GM19043 (cell line): ENCODE results near the gene CRACR2A.

Source experiments
- ATAC-seq: cut with Tn5 transposase; IDR thresholded peaks from one replicate; pipeline ENCODE4 v1.9.1; 2021; ENCODE audit warnings: low read depth; ENCODE audit not compliant: unreplicated experiment

The CRACR2A gene

DNA sequence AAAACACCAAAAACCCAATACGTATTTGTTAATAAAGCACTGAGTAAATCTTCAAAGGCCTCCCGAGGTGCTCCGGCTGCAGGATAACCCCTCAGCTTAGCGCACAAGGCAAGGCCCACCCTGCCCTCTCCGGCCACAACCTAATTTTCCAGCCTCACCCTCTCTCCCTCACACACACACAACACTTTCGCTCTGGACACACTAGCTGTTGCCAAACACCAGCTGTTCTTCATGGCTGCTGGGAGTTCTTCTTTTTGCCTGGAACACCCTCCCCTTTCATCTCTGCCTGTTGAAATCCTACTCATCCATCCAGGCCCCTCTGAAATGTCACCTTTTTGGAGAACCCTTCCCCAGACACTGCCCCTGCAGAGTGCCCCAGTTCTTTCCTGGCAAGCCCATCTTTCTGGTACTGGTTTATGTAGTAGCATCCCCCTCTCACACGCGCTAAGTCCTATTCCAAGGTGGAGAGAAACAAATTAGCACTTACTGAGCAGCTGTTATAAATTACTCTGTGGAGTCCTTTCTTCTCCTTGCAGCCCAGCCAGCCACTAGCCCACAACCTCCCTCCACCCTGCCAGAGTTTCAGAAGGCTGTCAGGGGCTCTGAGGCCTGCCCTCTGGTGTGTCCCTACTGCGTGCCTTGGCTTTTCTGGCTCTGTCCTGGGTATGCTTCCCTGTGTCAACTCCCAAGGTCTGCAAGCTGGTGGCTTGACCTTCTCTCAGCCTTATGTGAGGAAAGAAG is 805 bp upstream of the CRACR2A start:
- ATAC-seq: no peak

DNA sequence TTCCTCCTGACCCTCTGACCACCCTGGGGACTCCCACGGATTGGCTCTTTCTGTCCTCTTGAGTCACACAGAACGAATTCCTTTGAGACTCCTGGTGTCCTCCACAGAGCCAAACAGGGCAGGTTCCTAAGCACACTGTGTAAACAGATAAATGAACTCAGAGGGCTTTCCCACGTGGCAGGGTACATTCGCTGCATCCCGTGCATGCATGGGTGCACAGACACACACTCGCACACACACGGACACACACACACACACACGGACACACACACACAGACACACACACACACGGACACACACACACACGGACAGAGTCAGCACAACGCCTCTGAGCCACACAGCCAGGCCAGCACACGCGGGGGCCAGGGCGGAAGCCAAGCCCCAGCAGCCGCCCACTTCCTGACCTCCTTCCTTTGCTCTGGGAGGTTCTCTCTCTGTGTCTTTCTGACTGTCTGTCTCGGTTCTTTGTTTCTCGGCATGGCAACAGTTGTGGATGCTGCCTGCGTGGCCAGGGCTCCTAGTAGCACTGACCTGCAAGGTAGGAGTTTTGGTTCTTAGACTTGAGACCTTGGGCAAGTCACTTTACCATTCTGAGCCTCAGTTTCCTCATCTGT is 706 bp downstream of the CRACR2A start:
- peak; percentile 71 for ATAC-seq

DNA sequence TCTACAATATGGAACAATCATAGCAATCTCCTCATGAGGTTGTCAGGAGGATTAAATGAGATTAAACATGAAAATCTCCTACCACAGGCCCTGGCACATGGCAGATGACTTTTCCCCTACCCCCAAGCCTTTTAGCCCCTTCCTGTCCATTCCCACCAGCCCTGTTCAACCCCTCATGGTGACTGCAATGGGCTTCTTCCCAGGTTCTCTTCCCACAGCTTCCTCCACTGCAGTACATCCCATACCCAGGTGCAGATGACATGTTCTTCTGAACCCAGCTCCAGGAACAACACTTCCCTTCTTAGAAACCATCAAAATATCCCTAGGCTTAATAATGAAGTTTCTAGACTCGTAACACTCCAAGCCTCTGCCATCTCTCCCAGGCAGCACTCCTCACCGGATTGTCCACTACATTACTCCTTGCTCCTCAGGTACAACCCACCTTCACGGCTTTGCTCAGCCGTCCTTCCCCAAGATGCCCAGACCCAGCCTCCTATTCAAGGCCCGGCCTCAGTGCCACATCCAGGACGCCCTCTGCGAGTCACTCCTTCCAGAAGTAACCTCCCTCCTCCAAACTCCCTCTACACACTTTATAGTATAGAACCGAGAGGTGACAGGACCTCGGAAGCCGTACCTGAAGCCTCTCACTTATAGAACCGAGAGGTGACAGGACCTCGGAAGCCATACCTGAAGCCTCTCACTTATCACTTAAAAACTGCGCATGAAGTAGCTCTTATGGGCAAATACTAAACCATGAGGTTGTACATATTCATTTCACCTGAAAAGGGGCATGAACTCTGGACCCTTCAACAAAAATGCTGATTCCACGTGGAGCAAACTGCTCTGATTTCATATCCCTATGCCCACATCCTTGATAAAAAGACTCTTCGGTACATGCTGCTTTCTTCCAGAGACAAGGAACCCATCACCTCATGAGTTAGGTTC is 1.5 kb downstream of the CRACR2A start:
- ATAC-seq: no peak

DNA sequence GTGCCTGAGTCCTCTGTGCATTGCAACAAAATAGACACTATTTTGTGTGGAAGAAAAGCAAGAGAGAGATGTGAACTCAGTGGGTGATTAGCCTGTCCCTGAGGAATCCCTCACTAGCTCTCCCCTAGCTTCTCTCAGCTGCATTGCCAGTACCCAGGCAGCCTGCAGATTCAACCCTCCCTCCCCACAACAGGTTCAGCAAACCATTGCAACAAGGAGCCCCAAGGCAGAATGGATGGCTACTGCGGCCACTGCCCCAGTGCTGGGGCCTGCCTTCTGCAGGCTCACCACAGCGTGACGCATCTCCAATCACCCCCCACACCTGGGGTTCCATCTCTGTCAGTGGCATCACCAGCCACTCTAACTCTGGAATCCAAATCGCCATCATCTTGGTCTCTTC is 2.3 kb downstream of the CRACR2A start:
- no peak for ATAC-seq

DNA sequence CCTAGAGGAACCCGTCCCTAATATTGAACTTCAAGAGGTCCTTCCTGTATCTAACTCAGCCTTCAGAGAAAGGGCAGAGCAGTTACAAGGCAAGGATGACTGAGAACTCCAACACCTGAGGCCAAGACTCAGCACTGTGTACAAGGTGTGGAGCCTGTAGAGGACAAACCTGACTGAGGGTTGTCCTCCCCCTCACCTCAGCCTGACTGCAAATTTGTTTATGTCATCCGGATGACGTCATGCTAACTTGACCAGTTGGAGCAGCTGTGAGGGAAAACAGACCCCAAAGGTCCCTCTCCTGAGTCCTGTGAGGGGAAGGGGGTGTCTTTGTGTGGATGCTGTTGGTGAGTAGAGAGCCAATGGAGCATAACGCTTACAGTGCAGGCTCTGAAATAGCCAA is 4.3 kb downstream of the CRACR2A start:
- ATAC-seq: no peak

DNA sequence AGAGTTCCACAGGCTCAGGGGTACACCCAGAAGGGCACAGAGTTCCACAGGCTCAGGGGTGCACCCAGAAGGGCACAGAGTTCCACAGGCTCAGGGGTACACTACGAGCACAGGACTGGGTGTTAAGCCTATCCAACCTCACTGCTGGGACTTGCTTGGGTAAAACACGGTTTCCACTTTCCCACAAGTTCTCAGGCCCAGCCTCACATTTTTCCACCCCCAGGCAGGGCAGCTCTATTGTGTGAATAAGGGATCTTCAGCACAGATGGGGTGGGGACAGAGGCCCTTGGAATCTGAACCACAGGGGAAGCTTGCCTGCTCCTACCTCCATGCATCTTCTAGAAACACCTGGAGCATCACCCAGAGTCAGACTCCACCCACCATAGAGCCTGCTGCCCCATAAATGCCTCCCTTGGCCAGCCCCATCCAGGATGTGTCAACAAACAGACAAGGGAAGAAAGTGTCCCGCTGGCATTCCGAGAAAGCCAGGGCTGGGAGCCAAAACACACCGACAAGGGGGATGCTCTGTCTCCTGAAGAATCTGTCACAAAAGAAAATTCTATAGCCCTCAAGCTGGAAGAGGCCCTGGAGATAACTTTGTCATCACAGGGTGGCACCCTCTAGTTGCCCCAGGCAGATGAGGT is 4.8 kb downstream of the CRACR2A start:
- ATAC-seq: no peak

DNA sequence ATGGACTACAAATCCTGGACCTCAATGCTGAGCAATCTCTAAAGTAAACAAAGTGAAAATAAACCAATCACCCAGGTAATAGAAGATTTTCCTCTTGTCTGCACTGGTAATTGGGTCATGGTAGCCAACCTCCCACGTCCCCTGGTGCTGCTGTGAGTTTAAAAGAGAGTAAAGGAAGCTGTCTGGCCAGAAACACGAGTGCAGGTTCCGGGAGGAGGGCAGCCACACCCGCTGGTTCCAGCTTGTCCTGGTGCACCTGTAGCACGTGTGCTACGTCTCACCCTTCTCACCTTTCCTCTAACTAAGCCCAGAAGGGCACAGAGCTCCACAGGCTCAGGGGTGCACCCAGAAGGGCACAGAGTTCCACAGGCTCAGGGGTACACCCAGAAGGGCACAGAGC is 5.4 kb downstream of the CRACR2A start:
- no peak for ATAC-seq

DNA sequence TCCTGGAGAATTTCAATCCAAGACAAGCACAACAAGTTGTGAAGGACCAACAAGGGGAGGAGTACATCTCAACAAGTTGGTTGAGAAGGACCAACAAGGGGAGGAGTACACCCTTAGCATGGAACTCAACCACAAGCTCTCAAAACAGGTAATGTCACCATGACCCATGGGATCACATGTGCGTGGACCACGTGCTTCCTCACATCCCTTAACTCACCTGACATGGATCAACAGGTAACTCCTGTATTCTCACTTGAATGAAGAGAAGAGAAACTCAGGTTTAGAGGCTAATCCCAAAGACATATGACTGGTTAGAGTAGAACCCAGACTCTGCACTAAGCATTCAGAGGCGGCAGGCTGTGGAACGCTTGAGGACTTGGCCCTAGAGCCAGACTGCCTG is 6.2 kb downstream of the CRACR2A start:
- ATAC-seq: no peak

DNA sequence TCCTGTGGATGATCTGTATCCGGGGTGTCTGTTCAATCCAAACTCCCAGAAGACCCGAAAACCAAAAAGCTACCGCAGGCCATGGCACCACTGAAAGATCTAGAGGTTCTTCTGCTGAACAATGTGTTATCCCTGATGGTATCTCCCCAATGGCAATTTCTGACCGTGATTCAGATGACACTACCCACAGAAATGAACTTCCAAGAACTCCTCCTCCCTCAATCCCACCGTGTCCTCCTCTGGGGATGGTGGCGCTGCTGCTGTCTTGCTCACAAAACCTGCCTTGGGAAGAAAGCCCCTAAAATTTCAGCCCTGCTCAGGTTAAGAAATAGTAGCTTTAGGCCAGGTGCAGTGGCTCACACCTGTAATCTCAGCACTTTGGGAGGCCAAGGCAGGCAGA is 7.8 kb downstream of the CRACR2A start:
- no peak for ATAC-seq

DNA sequence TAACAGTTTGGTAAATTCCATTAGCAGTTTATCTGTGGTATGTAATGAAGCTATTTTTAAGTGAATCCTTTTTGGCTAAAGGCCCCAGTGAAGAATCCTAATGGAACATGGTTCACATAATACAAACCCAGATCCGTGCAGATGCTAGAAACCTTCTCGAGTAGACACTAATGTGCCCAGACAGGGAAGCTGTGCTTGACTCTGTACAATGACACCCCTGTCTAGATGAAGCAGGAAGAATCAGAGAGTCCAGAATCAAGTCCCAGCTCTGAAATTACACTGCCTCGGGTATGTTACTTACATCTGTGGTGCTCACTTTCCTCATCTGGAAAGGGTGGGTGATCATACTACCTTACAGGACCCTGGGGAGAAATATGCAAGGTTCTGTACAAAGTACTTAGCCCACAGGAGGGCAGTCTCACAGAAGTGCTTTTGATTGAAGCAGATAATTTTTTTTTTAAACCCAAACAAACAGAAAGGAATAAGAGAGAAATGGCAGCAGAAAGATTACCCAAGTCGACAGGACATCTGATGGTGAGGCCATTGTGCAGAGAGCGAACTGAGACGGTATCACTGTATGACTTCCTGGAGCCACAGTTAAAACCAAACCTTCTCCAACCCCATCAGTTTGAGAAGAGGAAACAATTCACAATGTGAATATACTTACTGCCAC is 8.5 kb downstream of the CRACR2A start:
- ATAC-seq: no peak

DNA sequence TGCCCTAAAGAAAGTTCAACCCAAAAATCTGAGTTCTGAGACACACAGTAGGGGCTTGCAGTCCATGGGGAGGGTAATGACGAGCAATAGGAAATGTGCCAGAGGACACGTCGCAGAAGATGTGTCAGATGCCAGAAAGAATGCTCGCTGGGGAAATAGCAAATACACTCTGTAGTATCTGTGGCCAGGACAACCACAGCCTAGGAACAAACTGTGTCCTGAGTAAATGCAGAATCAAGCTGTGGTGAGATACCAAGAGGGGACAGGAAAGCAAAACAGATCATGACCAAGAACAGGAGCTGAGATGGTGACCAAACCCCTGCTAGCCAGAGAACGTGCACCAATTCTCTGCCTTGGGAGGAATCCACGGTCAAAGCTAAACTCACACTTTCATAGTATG is 9.1 kb downstream of the CRACR2A start:
- ATAC-seq: no peak

DNA sequence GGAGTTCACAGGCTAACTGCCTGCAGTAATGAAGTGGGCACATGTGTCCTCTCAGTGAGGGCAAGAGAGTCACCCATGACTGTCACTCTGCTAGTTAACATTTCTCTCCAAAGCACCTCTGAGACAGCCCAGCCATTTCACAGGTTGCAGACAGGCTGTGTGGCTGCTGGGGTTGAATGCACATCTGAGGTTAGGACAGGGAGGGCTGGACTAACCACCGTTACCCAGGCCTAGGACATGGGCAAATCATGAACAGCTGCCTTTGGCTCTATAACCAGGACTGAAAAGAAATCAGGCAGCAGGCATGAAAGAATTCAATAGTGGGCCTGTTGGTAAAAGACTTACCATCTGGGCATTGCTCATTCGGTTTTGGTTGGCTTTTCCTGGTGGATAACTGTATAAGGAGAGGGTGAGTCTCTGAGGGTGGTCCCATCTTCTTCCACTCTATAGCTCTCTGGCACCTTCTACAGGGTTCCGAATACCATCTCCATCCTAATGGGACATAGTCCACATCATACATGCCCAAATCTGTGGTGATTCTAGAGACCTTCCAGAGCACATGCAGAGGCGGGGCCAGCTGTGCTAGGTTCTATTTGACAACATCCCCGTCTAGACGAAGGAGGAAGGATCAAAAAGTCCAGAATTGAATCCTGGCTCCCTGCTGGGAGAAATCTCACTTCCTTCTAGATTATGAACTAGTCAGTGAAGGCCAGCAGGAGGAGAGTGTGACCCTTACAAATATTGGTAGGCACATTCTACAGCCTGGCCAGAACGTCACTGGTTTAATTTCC is 10.8 kb downstream of the CRACR2A start:
- no peak for ATAC-seq

DNA sequence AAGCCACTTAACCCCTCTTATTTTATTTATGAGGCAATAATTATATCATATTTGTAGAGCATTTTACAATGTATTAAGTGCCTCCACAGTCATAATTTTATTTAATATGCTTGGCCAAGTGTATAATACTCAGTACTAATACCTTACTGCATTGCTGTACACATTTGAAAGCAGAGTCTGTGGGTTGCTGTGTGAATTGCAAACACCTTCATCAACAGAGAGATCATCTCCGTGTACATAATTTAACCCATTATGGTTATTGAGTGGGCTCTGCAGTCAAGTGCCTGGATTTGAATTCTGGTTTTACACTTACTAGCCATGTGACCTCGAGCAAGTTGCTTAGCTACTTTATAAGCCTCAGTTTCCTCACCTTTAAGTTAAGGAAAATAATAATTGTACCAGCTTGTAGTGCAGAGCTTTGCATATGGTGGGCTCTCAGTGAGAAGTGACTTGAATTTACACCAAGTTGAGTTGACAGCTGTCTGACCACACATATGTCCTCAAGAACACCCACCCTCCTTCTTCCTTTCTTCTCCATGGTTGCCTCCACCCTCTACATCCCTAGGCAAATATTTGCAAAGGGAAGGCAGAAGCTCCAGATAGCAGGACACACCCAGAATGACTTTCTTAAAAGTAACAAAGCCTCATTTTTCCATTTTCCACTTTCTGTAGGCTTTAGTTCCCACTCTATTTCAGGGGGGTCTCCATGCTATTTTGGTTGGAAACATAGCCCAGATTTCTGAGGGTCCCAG is 12.3 kb downstream of the CRACR2A start:
- no peak for ATAC-seq

DNA sequence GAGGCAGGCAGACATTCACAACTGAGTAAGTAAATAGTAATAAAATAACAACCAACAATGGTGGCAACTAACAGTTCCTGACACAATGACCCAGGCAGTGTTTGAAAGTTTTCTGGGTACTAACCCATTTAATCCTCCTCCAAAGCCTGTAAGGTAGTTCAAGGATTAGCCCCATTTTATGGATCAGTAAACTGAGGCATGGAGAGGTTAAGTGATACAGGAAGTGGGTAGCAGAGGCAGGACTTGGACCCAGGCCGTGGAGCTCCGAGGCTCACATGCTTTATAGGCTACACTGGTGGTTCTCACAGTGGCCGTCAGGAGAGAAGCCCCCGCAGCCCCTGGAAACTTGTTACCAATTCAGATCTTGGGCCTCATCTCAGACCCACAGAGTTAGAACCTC is 17.5 kb downstream of the CRACR2A start:
- no peak for ATAC-seq

DNA sequence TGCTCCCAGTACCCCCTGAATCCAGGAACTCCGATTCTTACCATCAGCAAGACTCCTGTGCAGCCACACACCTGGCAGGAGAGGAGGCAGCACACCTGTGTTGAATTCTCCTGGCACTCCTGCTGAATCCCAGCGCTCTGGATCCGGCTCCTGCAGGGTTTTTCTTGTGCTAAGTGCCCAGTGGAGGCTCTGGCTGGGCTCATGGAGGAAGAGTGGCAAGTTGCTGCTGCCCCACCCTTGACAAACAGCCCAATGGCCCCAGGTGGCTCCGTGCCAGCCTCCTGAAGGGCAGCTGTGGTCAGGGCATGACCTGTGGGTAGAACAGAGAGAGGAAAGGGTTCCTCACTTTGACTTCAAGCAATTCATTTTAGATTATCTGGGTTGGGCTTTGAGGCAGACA is 20.0 kb downstream of the CRACR2A start:
- no peak for ATAC-seq

DNA sequence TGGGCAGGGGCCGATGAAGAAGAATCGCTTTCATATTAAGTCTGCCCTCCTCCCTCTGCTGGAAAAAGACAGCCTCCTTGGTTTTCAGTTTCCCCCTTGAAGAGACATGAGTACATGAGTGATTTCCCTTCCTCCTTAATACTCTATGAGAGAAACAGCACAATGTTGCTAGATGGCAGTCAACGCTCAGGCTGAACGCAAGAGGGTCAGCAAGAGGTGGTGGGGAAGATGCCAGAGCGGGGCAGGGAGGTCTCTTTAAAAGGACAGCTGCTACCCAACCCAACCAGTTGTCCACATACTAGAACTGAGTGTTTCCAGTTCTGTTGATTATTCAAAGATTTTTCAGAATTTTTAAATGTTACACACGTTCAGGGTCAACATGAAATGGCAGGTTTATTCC is 22.8 kb downstream of the CRACR2A start:
- ATAC-seq: no peak

DNA sequence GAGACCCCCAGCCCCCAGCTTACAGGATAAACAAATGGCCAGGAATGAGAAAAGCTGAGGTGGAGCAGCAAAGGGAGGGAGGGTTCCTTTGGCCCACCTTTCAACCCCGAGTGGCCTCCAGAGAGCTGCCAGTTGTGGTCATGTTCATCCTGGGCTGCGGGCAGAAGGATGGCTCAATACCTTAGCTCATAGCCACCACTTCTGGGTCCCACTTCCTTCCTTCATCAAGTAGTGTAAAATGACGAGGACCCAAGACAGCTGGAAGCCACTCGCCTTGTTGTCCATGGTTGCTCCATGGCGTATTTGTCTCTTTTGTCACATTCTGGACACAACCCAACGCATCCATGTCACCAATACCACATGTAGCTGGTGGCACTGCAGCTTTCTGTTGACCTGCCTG is 24.2 kb downstream of the CRACR2A start:
- ATAC-seq: no peak

DNA sequence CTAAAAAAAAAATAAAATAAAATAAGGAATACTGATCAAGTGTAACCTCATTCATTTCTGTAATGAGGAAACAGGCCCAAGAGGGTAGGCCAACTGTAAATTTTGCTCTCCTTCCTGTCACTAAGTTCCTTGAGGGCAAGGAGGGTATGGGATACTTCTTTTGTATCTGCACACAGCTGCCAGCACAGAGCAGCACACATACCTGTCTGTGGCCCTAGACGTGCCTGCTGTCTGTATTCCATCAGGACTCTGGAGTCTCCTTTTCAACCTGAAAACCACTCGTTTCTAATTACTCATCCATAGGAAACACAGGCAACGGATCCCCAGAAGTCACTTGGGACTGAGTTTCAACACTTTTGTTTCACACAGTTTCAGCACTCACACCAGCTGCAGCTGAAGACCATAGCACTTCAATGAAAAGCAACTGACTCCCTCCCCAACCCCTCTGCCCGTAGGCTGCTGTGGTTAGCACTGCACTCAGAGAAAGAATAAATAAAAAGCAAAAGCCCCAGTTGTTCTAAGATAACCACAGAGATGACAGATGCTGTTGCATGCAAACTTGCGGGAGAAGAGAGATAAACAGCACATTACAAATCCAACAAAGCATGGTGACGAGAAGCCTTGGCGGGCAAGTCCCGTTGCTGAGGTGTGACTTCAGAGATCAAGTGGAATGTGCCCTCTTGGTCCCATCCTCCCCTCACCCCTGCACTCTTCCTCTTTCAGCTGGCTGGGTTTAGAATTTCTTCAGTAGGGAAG is 24.9 kb downstream of the CRACR2A start:
- peak; percentile 85 for ATAC-seq
